Stimulated activated naive CD8-positive, alpha-beta T cell treated with anti-CD3 and anti-CD28 coated beads, Interleukin-15, amount 100 ng/mL, for 72 hours (primary cell): ENCODE measurements around the gene HTR6.
"Not testable (repeated sequence)": the region's sequence is repeated elsewhere in the genome, so short reads cannot be mapped to it uniquely, and the experiment has no call there.

Experiments used
- ATAC-seq: fragments of 150-1000 bp; cut with Tn5 transposase; 2 replicates; pipeline ENCODE4 v1.10.0; 2021; ENCODE audit warnings: mild to moderate bottlenecking, moderate library complexity
- DNase-seq, 2 donors: peaks; one replicate each; pipeline ENCODE4 v3.0.0; 2021 to 2022
- H3K27ac Mint-ChIP-seq, 2 donors: one replicate each; pipeline ENCODE4 v1.8.0; 2022; ENCODE audit warnings: mild to moderate bottlenecking in 2 of 2, mixed read lengths in 2 of 2, moderate library complexity in 2 of 2
- H3K27me3 Mint-ChIP-seq: one replicate; pipeline ENCODE4 v1.8.0; 2022; ENCODE audit warnings: mixed read lengths
- H3K4me1 Mint-ChIP-seq: one replicate; pipeline ENCODE4 v1.8.0; 2022; ENCODE audit warnings: mild to moderate bottlenecking, mixed read lengths
- H3K4me3 Mint-ChIP-seq, 2 donors: one replicate each; pipeline ENCODE4 v1.8.0; 2022; ENCODE audit warnings: mild to moderate bottlenecking in 2 of 2, mixed read lengths in 2 of 2, moderate library complexity in 1 of 2
- H3K9me3 Mint-ChIP-seq, 2 donors: one replicate each; pipeline ENCODE4 v1.8.0; 2022; ENCODE audit warnings: mixed read lengths in 2 of 2

HTR6 gene

DNA sequence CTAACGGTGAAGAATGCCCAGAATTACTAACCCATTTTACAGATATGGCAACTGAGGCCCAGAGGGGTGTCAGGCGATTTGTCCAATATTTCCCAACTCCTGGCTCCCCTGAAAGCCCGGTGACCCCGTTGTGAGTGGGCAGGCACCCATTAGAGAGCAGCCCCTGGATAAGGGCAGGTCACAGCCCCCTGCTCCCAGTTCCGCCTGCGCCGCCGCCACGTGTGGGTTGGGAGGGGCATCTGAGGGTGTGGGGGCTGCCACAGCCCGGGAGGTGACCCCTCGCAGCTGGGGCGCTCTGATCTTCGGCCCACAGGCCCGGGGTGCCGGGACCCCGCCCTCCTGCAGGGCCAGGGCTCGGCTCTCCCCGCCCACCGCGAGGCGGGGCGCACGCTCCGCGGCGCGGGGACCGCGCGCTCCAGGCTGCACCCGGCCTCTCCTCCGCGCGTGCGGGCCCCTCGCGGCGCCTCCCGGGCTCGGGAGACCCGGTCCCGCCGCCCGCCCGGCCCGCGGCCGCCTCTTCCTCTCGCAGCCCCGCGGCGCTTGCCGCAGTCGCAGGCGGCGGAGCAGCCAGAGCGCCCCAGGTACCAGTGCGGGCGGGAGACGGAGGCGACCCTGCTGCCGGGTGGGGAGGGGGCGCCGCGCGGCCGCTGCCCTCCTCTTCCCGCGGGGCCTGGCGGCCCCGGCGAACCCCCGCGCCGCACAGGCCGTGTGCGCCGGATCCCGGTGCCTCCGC lies at the start of gene HTR6:
Gene HTR6, plus strand, starts transcription at position 423 of the 733 bp plus-strand sequence. CDS start 879 bp downstream, outside the sequence.
- peak within 1 kb of the TSS; percentile 77 to 79 for H3K4me3 Mint-ChIP-seq
- H3K27ac Mint-ChIP-seq: peak within 1 kb of the TSS in 1 of 2 donors; percentile 84
- peaks cover 16% of the 10 kb centered on the region for H3K4me1 Mint-ChIP-seq
- H3K9me3 Mint-ChIP-seq: no peaks in the 10 kb centered on the region
- H3K27me3 Mint-ChIP-seq: peaks cover 78% of the 10 kb centered on the region
- no peak for DNase-seq
- ATAC-seq: peak; percentile 43

DNA sequence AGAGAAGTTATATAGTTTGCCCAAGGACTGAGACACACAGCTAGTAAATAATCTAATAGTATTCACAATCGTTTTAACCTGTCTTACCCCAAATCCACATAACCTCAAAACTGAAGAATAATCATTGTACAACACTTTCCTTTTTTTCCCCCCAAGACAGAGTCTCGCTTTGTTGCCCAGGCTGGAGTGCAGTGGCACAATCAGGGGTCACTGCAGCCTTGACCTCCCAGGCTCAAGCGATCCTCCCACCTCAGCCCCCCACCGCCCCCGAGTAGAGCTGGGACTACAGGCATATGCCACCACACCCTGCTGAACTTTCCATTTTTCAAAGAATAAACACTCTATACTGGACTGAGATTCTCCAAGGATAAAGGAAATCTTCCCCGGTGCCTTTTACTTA lies 49.2 kb upstream of the HTR6 start:
- no peaks in the 10 kb centered on the region for H3K27me3 Mint-ChIP-seq
- peaks cover 31% of the 10 kb centered on the region for H3K4me1 Mint-ChIP-seq
- no peak overlapping the region for H3K27ac Mint-ChIP-seq
- DNase-seq: no peak
- no peaks in the 10 kb centered on the region for H3K9me3 Mint-ChIP-seq
- no peak overlapping the region for H3K4me3 Mint-ChIP-seq
- no peak for ATAC-seq

DNA sequence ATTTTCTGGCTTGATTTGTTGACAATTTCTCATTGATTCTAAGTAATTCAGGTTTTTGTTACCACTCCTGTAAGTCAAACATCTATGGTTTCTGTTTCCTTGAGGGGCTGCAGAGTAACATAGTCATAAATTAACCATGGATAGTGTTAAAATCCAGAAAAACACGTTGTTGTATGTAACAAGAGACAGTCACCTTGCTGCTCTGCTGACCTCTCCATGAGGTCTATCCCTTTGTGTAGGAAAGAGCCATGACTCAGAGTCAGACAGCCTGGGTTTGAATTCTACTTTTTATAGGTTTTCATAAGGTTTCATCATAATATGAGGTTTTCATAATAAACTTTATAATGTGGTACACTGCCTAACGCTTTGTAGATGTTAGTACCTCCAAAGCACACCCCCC lies 48.2 kb upstream of the HTR6 start:
- H3K4me1 Mint-ChIP-seq: peaks cover 31% of the 10 kb centered on the region
- no peak overlapping the region for H3K4me3 Mint-ChIP-seq
- peak overlapping the region; percentile 72 to 89 for H3K27ac Mint-ChIP-seq
- no peaks in the 10 kb centered on the region for H3K27me3 Mint-ChIP-seq
- DNase-seq (no peak), ATAC-seq (peak; percentile 69)
- no peaks in the 10 kb centered on the region for H3K9me3 Mint-ChIP-seq

DNA sequence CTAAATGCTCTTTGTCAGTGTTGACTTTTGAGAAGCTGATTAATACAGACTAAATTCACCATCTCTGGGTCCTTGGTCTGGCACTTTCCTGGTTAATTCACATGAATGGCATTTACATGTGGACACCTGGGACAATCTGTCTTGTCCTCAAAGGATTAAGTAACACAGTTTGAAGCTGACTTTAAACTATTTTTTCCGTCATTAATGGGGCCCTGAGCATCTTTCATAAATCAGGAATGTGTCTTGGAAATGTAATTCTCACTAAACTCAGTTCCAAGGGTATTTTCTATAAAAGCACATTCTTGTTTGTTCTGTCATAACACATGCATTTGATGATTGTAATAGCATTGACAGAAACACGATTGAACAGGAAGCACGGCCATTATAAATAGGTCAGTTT lies 47.3 kb upstream of the HTR6 start:
- Mint-ChIP-seq H3K4me1 (peaks cover 31% of the 10 kb centered on the region), H3K27me3 (no peaks in the 10 kb centered on the region), H3K27ac (no peak overlapping the region), H3K4me3 (no peak overlapping the region), H3K9me3 (no peaks in the 10 kb centered on the region)
- ATAC-seq (no peak), DNase-seq (no peak)

DNA sequence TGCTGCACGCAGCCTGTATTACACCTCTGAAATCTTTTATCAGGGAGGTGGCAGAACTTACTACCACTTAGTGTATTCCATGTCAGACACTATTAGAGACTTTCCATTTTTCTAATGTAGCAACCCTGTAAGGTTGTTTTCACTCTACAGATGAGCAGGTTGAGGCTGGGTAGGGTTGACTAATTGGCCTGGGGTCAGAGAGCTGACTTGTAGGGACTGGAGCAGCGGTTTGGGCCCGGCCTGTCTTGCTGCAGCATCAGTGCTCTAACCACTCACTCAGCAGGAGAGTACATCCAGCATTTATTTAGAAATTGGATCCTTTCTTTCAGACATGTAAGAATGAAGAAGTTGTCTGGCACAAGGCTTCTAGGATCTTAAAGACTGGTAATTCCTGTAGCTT lies 46.2 kb upstream of the HTR6 start:
- H3K27me3 Mint-ChIP-seq: no peaks in the 10 kb centered on the region
- no peak overlapping the region for H3K27ac Mint-ChIP-seq
- H3K4me1 Mint-ChIP-seq: peaks cover 23% of the 10 kb centered on the region
- no peak for ATAC-seq
- H3K9me3 Mint-ChIP-seq: no peaks in the 10 kb centered on the region
- no peak for DNase-seq
- H3K4me3 Mint-ChIP-seq: no peak overlapping the region

DNA sequence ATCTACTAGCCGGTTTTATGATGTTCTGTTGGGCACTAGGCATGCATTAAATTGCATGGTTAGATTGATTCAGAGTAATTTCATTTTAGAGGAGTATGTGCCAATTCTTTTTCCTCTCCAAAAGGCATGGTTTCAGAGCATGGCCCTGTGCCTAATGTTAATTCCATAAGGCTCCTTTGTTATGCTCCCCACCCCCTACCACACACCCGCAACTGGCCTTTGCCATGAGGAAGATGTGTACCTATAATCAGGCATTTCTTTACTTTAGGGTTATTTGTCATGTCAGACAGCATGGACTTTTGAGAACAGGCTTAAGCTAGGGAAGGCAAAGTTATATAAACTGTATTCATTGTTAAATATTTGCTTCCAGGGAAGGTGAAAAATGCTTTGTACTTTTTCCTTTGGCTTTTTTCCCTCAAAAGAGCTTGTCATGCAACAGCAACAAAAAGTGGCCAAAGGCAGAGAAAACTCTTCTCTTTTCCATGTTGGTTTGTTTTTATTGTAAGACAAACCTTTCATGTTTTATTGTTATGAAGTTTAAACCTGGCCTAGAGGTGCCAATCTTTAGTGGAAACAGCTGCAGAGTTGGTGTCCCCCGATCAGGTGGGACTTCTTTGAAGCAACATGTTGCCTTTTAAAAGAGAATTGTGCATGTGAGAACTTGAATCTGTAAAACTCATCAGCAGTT lies 44.8 kb upstream of the HTR6 start:
- H3K27ac Mint-ChIP-seq: peak overlapping the region in 1 of 2 donors; percentile 34
- no peaks in the 10 kb centered on the region for H3K9me3 Mint-ChIP-seq
- DNase-seq: no peak
- H3K4me3 Mint-ChIP-seq: no peak overlapping the region
- no peaks in the 10 kb centered on the region for H3K27me3 Mint-ChIP-seq
- H3K4me1 Mint-ChIP-seq: peaks cover 19% of the 10 kb centered on the region
- ATAC-seq: no peak

DNA sequence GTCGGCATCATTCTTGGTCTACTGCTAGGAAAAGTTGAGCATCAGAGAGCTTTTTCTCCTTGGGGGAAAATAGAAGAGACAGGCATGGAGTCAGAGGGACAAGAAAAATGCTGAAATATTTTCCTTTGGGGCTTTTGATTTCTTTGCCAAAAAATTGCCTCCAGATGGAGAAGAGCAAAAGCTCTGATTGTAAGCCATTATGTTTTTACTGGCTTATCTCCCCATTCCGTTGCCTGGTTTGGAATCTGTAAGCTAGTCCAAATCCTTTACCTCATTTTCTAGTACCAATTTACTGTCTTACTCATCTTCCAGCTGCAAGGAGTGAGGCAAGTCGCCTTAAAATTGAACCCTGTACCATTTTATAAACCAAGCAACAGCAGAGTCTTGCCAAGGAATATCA lies 43.9 kb upstream of the HTR6 start:
- Mint-ChIP-seq H3K4me1 (peaks cover 11% of the 10 kb centered on the region), H3K27me3 (no peaks in the 10 kb centered on the region), H3K4me3 (no peak overlapping the region), H3K27ac (no peak overlapping the region), H3K9me3 (no peaks in the 10 kb centered on the region)
- ATAC-seq (no peak), DNase-seq (no peak)

DNA sequence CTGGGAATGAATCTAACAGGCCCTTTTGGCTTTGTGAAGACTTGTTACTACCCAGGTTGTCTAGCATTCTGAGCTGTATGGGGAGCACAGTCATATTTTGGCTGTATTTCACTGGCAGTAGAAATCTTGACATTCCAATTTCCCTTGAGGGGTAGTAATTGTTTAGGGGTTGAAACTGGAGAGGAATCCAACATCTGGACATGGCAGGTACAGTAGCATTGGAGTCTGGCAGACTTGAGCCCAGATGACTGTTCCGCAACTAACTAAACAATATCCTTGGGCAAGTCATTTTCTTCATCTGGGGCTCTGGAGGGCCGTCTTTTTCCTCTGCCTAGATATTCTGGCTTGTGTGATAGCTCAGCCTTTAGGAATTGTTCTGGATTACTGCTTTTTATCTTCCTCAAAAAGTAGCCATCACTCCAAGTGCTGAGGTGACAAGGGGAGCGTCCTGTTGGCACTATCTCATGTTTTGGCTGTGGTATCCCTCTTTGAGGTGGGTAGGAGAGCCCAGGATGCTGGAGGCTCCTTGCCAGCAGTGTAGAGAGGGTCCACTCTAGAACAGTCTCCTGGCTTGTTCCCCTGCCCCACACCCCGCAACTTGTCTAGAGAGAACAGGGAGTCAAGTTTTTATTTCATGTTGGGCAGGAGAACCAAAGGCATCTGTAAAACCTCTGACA lies 43.3 kb upstream of the HTR6 start:
- ATAC-seq (no peak), DNase-seq (no peak)
- no peaks in the 10 kb centered on the region for H3K9me3 Mint-ChIP-seq
- peak overlapping the region in 1 of 2 donors; percentile 32 for H3K27ac Mint-ChIP-seq
- no peaks in the 10 kb centered on the region for H3K27me3 Mint-ChIP-seq
- peaks cover 8% of the 10 kb centered on the region for H3K4me1 Mint-ChIP-seq
- H3K4me3 Mint-ChIP-seq: no peak overlapping the region

DNA sequence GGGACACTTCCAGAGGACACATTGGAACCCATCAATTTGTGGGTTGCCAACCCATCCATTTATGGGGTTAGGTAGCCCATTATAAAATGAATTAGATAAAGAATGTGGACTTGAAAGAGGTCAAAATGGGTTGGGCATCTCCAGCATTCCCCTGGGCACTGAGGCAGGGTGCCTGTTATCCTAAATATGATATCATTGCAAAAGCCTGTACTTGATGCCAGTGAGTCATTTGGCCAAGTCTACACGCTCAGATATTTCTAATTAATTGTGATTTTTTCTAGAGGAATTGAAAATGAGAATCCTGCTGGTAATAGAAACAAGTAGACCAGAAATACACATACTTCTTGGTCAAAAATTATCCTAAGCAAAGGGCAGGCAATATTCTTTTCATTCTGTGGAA lies 42.5 kb upstream of the HTR6 start:
- H3K9me3 Mint-ChIP-seq: no peaks in the 10 kb centered on the region
- DNase-seq: no peak

DNA sequence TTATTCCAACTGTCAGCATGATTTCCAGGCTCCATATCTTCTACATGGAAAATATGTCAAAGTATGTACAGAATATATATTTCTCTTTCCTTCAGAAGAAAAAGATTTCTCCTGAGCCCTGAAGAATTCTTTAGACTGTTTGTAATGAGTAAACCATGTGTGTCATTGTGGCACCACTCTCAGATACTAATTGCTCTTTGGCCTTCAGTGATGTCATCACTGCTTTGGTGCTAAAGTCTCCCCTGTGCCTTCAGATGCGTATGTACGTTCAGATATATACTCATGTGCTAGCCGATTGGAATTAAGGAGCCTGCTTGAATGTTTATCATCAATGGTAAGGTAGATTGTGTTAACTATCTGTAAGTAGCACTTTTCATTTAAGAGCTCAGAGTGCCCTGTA lies 41.2 kb upstream of the HTR6 start:
- DNase-seq: no peak
- Mint-ChIP-seq H3K4me3 (no peak overlapping the region), H3K27me3 (no peaks in the 10 kb centered on the region), H3K27ac (no peak overlapping the region), H3K4me1 (no peaks in the 10 kb centered on the region), H3K9me3 (no peaks in the 10 kb centered on the region)
- no peak for ATAC-seq

More for the DNA sequence above, 42.5 kb upstream of the HTR6 start:
- Mint-ChIP-seq H3K27ac (no peak overlapping the region), H3K4me1 (no peaks in the 10 kb centered on the region), H3K27me3 (no peaks in the 10 kb centered on the region), H3K4me3 (no peak overlapping the region)
- no peak for ATAC-seq

DNA sequence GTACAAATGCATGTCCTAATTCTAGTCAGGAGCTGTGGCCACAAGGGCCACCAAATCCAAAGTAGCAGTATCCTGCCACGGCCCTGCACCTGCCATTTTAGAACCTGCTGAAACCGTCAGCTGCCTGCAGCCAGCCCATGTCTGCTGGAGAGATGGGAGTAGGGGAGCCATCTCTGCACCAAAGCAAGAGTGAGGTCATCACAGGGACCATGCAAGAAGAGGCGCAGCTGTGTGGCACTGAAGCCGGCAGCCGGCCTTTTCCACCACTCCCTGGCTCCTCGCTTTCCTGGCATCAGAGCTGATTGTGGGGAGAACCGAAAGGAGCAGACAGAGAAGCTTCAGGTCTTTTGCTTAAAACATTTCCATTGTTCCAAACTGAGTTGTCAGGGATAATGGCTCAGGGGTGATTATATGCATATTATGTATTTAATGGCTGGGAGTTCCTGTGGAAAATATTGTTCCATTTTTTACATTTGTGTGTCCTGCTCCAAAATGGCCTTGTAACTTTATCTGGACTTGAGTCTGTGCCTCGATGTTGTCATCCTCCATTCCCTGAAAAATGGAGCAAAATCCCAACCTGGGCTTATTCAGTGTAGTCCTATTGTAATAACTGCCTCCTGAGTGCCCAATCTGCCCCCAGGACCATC lies 39.3 kb upstream of the HTR6 start:
- Mint-ChIP-seq H3K27ac (no peak overlapping the region), H3K4me3 (no peak overlapping the region), H3K4me1 (no peaks in the 10 kb centered on the region), H3K27me3 (no peaks in the 10 kb centered on the region), H3K9me3 (no peaks in the 10 kb centered on the region)
- no peak for ATAC-seq
- DNase-seq: no peak

DNA sequence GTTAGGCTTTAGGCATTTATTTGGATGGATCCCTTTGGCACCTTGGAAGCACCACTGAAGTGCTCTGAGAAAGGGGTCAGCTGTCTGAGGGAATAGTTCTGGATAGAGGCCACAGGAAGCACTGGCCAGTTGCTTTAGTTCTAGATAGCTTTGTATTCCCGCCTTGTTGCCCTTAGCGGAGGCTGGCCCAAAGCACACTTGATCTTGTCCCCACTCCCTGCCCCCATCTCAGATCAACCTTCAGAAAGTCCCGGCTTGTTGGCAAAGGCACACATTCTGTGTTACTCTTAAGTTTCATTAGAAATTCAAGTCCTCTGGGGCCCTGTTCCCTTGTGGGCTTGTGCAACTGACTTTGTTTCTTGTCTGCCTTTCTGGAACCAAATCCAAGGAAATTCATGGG lies 35.8 kb upstream of the HTR6 start:
- DNase-seq: no peak
- Mint-ChIP-seq H3K27me3 (no peaks in the 10 kb centered on the region), H3K9me3 (no peaks in the 10 kb centered on the region), H3K4me1 (no peaks in the 10 kb centered on the region), H3K27ac (no peak overlapping the region), H3K4me3 (no peak overlapping the region)
- no peak for ATAC-seq

DNA sequence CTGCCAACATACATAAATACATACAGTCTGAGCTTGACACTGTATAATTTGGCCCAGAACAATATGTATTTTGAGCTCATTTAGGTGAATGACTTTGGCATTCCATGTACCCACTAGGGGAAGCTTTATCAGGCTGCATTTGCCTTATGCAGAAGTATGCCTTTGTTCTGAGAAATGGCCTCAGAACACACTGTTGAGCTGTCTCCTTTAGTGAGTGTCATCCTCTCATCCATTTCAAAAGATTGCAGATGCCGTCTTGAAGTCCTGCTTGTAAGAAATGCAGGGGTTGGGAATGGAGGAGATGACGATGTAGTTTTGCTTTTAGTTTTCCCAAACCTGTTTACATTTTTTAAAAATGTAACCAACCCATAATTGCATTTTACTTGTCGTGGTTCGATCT lies 35.3 kb upstream of the HTR6 start:
- DNase-seq: no peak
- no peaks in the 10 kb centered on the region for H3K4me1 Mint-ChIP-seq
- H3K27me3 Mint-ChIP-seq: no peaks in the 10 kb centered on the region
- no peak overlapping the region for H3K4me3 Mint-ChIP-seq
- no peak overlapping the region for H3K27ac Mint-ChIP-seq
- no peak for ATAC-seq
- H3K9me3 Mint-ChIP-seq: no peaks in the 10 kb centered on the region

DNA sequence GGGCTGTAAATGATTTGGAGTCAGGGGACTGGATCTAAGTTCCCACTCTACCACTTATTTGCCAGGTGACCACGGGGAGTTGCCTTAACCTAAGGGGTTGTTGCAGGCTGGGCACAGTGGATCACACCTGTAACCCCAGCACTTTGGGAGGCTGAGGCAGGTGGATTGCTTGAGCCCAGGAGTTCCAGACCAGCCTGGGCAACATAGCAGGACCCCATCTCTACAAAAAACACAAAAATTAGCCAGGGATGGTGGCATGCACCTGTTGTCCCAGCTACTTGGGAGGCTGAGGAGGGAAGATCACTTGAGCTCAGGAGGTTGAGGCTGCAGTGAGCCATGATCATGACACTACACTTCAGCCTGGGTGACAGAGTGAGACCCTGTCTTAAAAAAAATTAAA lies 34.5 kb upstream of the HTR6 start:
- DNase-seq: not testable (repeated sequence)

DNA sequence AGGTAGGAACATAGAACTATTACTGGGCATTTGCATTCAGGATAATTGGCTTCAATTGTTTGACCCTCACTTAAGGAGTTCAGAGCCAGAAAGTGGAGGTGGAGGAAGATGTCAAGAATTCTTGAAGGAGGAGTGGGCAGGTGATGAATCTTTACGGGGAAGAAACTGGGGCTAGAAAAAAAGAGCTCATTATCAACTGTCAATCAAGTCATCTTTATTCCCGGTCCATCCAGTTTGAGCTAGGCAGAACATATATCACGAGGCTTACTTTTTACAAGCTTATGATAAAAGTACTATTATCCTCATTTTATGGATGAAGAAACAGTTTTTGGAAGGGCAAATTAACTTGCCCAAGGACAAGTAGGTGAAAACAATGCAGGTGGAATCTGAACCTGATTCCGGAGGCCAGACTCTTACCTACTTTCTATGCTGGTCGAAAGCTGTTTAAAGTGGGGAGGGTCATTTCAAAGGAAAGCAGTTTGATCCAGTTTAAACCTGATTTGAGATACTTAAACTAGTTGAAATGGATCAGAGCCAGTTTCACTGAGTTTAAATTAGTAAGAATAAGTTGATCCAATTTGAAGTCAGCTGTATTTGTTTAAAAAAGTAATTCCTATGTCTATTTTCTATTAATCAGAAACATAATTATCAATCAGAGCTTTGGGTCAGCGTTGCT lies 33.8 kb upstream of the HTR6 start:
- H3K4me3 Mint-ChIP-seq: no peak overlapping the region
- H3K9me3 Mint-ChIP-seq: no peaks in the 10 kb centered on the region
- no peak for DNase-seq
- ATAC-seq: no peak
- no peaks in the 10 kb centered on the region for H3K4me1 Mint-ChIP-seq
- H3K27ac Mint-ChIP-seq: no peak overlapping the region
- no peaks in the 10 kb centered on the region for H3K27me3 Mint-ChIP-seq

More for the DNA sequence above, 34.5 kb upstream of the HTR6 start:
- H3K4me3 Mint-ChIP-seq, ATAC-seq, H3K27me3 Mint-ChIP-seq, H3K9me3 Mint-ChIP-seq, H3K4me1 Mint-ChIP-seq: not testable (repeated sequence)
- peak overlapping the region in 1 of 2 donors; percentile 30 for H3K27ac Mint-ChIP-seq
